ENCODE measurements around the gene ERI2. TPM values are rescaled to one million over a fixed set of nuclear protein-coding genes. Genes with fewer than 3 reads are reported as not detected.

Gene ERI2
- total and polyA plus RNA-seq, 2 of the 13 experiments (the other 11 are each of a cell fraction or from before 2014, with no cell fraction given): 17.4 to 41.3 TPM

- TF ChIP-seq, protein P1, sequence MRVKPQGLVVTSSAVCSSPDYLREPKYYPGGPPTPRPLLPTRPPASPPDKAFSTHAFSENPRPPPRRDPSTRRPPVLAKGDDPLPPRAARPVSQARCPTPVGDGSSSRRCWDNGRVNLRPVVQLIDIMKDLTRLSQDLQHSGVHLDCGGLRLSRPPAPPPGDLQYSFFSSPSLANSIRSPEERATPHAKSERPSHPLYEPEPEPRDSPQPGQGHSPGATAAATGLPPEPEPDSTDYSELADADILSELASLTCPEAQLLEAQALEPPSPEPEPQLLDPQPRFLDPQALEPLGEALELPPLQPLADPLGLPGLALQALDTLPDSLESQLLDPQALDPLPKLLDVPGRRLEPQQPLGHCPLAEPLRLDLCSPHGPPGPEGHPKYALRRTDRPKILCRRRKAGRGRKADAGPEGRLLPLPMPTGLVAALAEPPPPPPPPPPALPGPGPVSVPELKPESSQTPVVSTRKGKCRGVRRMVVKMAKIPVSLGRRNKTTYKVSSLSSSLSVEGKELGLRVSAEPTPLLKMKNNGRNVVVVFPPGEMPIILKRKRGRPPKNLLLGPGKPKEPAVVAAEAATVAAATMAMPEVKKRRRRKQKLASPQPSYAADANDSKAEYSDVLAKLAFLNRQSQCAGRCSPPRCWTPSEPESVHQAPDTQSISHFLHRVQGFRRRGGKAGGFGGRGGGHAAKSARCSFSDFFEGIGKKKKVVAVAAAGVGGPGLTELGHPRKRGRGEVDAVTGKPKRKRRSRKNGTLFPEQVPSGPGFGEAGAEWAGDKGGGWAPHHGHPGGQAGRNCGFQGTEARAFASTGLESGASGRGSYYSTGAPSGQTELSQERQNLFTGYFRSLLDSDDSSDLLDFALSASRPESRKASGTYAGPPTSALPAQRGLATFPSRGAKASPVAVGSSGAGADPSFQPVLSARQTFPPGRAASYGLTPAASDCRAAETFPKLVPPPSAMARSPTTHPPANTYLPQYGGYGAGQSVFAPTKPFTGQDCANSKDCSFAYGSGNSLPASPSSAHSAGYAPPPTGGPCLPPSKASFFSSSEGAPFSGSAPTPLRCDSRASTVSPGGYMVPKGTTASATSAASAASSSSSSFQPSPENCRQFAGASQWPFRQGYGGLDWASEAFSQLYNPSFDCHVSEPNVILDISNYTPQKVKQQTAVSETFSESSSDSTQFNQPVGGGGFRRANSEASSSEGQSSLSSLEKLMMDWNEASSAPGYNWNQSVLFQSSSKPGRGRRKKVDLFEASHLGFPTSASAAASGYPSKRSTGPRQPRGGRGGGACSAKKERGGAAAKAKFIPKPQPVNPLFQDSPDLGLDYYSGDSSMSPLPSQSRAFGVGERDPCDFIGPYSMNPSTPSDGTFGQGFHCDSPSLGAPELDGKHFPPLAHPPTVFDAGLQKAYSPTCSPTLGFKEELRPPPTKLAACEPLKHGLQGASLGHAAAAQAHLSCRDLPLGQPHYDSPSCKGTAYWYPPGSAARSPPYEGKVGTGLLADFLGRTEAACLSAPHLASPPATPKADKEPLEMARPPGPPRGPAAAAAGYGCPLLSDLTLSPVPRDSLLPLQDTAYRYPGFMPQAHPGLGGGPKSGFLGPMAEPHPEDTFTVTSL (CRISPR knock-in tag; IDR thresholded peaks at IDR 0.05; ENCODE audit: borderline replicate concordance): no peak; the same call in 1 of the 2 replicates
- TF ChIP-seq, protein P2, sequence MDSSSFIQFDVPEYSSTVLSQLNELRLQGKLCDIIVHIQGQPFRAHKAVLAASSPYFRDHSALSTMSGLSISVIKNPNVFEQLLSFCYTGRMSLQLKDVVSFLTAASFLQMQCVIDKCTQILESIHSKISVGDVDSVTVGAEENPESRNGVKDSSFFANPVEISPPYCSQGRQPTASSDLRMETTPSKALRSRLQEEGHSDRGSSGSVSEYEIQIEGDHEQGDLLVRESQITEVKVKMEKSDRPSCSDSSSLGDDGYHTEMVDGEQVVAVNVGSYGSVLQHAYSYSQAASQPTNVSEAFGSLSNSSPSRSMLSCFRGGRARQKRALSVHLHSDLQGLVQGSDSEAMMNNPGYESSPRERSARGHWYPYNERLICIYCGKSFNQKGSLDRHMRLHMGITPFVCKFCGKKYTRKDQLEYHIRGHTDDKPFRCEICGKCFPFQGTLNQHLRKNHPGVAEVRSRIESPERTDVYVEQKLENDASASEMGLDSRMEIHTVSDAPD (CRISPR knock-in tag; IDR thresholded peaks at IDR 0.05): peak; percentile 97
- TF ChIP-seq ZNF484 (CRISPR knock-in tag; IDR thresholded peaks at IDR 0.05; ENCODE audit: borderline replicate concordance, low read depth): peak; percentile 15; the same call in 1 of the 2 replicates
- peak; percentile 83 for TF ChIP-seq KLF12 (CRISPR knock-in tag; IDR thresholded peaks at IDR 0.05; ENCODE audit: borderline replicate concordance)
- peak; percentile 85 for TF ChIP-seq MED1 (CRISPR knock-in tag; IDR thresholded peaks at IDR 0.05)
- peak; percentile 66; the same call in 1 of the 2 replicates for TF ChIP-seq ZNF7 (CRISPR knock-in tag; IDR thresholded peaks at IDR 0.05)
- TF ChIP-seq NFKBIZ (CRISPR knock-in tag; IDR thresholded peaks at IDR 0.05): peak; percentile 94
- TF ChIP-seq SATB2 (CRISPR knock-in tag; IDR thresholded peaks at IDR 0.05): peak; percentile 73; the same call in 1 of the 2 replicates
- no peak; the same call in 1 of the 2 replicates for TF ChIP-seq HOXA7 (CRISPR knock-in tag; IDR thresholded peaks at IDR 0.05)
- TF ChIP-seq RELA (CRISPR knock-in tag; IDR thresholded peaks at IDR 0.05): peak; percentile 91; the same call in 1 of the 2 replicates
- peak; percentile 65 for TF ChIP-seq RARA (CRISPR knock-in tag; IDR thresholded peaks at IDR 0.05)
- peak; percentile 93 for TF ChIP-seq ZSCAN9 (CRISPR knock-in tag; IDR thresholded peaks at IDR 0.05; ENCODE audit: borderline replicate concordance)
- TF ChIP-seq ZXDC (CRISPR knock-in tag; IDR thresholded peaks at IDR 0.05): no peak; the same call in 1 of the 2 replicates
- TF ChIP-seq, protein P3, sequence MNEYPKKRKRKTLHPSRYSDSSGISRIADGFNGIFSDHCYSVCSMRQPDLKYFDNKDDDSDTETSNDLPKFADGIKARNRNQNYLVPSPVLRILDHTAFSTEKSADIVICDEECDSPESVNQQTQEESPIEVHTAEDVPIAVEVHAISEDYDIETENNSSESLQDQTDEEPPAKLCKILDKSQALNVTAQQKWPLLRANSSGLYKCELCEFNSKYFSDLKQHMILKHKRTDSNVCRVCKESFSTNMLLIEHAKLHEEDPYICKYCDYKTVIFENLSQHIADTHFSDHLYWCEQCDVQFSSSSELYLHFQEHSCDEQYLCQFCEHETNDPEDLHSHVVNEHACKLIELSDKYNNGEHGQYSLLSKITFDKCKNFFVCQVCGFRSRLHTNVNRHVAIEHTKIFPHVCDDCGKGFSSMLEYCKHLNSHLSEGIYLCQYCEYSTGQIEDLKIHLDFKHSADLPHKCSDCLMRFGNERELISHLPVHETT (CRISPR knock-in tag; conservative IDR thresholded peaks at IDR 0.05): peak; percentile 83
- no peak; the same call in none of the 2 replicates for TF ChIP-seq KDM5A (IDR thresholded peaks at IDR 0.05; ENCODE audit: borderline replicate concordance, low read length)
- peak in 1 of 2 experiments; percentile 21; a peak in 1 of 4 replicates for TF ChIP-seq NR2F1 (CRISPR knock-in tag; IDR thresholded peaks at IDR 0.05)
- peak; percentile 89 for TF ChIP-seq SAFB2 (CRISPR knock-in tag; IDR thresholded peaks at IDR 0.05; ENCODE audit: borderline replicate concordance, low read depth)
Observed at GRCh38 chr16:20806168-20807050, at the start of gene ERI2, which contains the start of gene REXO5 (continued).

All from HepG2 (cell line).